ENCODE measurements around the gene UVRAG.
A peak's percentile ranks its signal among the peaks of the same experiment; 100 is the strongest.

Gene UVRAG

GRCh38 chr11:75814677-75815344 is at the start of gene UVRAG:
Gene UVRAG (plus strand): TSS chr11:75815210. CDS start chr11:75815408, 198 bp downstream.
- DNase-seq: peak; percentile 99 to 100

- no peak for DNase-seq
Observed at GRCh38 chr11:75766443-75767227, 48.4 kb upstream of the UVRAG start.

GRCh38 chr11:75767228-75767572 is 47.8 kb upstream of the UVRAG start:
- DNase-seq: no peak

- DNase-seq: no peak
Observed at GRCh38 chr11:75767793-75768111, 47.3 kb upstream of the UVRAG start.

GRCh38 chr11:75768112-75768908 is 46.7 kb upstream of the UVRAG start, which contains the start of gene DGAT2:
Gene DGAT2 (plus strand): TSS chr11:75768778. CDS start chr11:75768992, 214 bp downstream.
- DNase-seq: peak; percentile 86 to 93

- DNase-seq: peak; percentile 14 to 69
Observed at GRCh38 chr11:75768909-75769771, 45.9 kb upstream of the UVRAG start.

GRCh38 chr11:75770102-75770501 is 44.9 kb upstream of the UVRAG start:
- DNase-seq: no peak

- DNase-seq: no peak
Observed at GRCh38 chr11:75771646-75772410, 43.2 kb upstream of the UVRAG start.

GRCh38 chr11:75773595-75774353 is 41.2 kb upstream of the UVRAG start:
- DNase-seq: no peak

GRCh38 chr11:75775056-75775455 is 40.0 kb upstream of the UVRAG start:
- no peak for DNase-seq

GRCh38 chr11:75776546-75776945 is 38.5 kb upstream of the UVRAG start:
- no peak for DNase-seq

- DNase-seq: no peak
Observed at GRCh38 chr11:75777461-75778110, 37.4 kb upstream of the UVRAG start.

GRCh38 chr11:75778962-75779361 is 36.0 kb upstream of the UVRAG start:
- no peak for DNase-seq

- DNase-seq: no peak
Observed at GRCh38 chr11:75779960-75780359, 35.0 kb upstream of the UVRAG start.

GRCh38 chr11:75780888-75781287 is 34.1 kb upstream of the UVRAG start:
- no peak for DNase-seq

GRCh38 chr11:75781296-75781695 is 33.7 kb upstream of the UVRAG start:
- no peak for DNase-seq

GRCh38 chr11:75781831-75782230 is 33.2 kb upstream of the UVRAG start:
- no peak for DNase-seq

GRCh38 chr11:75782540-75783263 is 32.3 kb upstream of the UVRAG start:
- DNase-seq: no peak

- no peak for DNase-seq
Observed at GRCh38 chr11:75783416-75784084, 31.5 kb upstream of the UVRAG start.

Data from NCI-H526 (cell line).